ENCODE measurements around the gene PLBD1.

Gene PLBD1

DNA sequence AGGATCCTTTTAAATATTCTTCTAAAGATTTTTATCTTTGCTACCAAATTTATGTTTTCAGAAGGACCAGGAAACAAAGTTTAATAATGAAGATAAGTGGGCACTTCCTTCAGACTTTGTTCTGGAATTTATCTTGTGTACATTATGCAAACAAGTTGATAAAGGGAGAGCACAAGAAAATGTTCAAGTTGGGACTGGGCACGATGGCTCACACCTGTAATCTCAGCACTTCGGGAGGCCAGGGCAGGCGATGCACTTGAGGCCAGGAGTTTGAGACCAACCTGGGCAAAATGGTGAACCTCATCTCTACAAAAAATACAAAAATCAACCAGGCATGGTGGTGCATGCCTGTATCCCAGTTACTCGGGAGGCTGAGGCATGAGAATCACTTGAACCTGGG lies 4.6 kb downstream of the PLBD1 start:
- DNase-seq: no peak

GRCh38 chr12:14562279-14562678 lies 5.4 kb downstream of the PLBD1 start:
- DNase-seq: no peak

DNA sequence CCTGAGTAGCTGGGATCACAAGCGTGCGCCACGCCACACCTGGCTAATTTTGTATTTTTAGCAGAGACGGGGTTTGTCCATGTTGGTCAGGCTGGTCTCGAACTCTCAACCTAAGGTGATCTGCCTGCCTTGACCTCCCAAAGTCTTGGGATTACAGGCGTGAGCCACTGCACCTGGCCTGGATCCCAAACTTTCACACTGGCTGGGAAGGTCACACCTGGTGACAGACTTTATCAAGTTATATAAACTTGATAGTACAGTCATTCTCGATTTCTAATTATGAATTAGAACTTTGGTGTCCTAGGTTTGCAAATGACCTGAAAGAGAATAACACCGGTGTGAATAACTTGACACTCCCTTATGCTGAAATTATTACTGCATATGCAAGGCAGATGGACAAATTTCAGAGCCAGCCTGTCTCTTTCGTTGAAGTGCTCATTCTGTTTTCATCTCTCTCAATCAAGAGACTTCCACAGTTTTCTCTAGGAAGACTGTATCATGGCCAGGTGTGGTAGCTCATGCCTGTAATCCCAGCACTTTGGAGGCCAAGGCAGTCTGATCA lies 5.9 kb downstream of the PLBD1 start:
- no peak for DNase-seq

DNA sequence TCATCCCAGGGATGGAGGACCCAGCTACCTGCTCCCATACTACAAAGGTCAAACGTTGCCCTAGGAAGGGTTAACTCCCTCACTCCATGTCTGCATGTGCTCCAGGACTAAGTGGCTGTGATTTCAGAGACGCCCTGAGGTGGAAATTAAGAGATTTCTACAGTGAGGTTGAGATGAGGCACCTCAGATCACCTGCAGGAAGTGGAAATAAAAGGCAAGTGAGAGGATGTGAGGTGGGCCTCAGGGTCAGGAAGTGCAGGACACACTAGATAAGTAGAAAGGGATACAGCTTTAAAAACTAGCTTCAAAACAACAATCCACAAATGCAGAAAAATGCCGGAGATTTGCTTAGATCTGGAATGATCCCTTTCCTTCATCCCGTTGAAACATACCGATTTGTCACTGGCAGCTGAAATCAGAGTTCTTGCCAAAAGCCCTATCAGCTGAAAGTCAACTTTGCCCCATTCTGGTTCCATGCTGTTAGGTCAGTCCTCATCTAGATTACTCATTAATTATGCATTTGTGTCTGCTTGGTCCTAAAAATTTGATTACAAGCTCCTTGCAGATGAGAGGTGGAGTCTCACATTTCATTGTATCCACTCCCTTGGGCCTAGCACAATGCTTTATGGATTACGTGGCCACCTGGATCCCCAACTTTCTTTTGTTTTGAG lies 6.6 kb downstream of the PLBD1 start:
- DNase-seq: no peak

DNA sequence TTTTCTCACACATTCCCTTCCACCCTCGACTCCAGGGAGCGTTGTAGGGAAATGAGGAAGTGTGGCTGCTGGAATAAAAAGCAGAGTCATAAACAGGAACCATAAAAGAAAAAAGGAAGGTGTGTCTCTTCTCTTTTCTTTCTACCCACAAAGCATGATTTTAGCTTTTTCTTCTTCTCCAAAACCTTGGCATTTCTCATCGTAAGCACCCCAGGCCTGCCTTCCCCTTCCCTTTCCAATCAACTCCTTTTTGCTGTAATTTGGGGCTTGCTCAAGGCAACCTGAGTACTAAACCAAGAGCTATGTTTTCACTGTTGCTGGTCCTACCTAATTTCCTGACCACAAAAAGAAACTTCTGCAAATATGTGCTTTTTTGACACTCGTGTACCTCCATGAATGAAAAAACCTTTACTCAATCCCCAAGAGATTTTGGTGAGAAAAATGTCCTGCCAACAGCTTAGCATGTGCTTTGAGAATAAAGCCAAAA lies 9.2 kb downstream of the PLBD1 start:
- no peak for DNase-seq

DNA sequence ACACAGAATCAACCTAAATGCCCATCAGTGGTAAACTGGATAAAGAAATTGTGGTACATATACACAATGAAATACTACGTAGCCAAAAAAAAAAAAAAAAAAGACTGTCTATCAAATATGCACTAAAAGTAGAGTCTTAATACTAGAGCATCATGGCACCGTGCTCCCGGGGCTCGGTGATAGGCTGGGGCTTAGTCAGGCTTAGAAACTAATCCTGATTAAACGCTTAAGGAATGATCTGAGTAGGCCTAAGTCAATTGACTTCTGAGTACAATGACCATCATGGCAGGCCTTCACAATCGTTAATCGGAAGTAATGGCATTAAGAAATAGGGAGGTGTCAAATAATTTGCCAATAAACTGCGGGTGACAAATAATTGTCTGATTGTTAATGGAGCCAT lies 9.7 kb downstream of the PLBD1 start:
- DNase-seq: no peak

- DNase-seq: peak in 1 of 2 donors; percentile 29
Measured at GRCh38 chr12:14554281-14555007, 13.2 kb downstream of the PLBD1 start.

- no peak for DNase-seq
Measured at GRCh38 chr12:14548609-14549008, 19.1 kb downstream of the PLBD1 start.

- DNase-seq: no peak
Measured at GRCh38 chr12:14547571-14547970, 20.1 kb downstream of the PLBD1 start.

- no peak for DNase-seq
Measured at GRCh38 chr12:14545144-14546124, 22.2 kb downstream of the PLBD1 start.

DNA sequence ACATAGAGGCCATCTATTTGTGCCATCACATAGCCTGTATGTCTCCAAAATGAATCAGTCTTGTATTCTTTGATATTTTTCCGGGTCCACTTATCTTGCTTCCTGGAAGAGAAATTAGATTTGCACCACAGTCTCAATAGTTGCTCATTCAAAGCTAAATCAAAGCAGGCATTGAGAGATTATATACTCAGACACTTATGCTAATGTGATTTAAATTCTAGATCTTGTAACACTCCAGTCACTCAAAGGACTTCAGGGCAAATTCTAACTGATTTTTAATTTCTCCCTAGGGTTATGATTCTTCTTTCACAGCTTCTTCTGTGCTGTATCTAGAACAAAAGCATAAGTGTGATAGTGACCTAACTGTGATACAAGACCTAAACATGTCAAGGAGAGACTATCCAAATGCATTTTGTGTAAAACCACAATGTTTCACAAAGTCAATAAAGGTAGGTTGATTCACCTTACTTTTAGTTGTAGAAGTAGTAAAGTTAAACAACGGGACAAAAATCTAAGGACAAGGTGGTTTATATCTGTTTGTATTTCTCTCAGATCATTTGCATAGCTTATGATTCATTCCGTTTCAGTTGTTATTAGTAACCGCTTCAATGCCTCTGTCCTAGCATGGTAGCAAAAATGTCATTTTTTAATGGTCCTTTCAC lies 26.8 kb downstream of the PLBD1 start:
- no peak for DNase-seq

GRCh38 chr12:14537088-14537487 lies 30.6 kb downstream of the PLBD1 start:
- DNase-seq: no peak

- DNase-seq: no peak
Measured at GRCh38 chr12:14532152-14532551, 35.5 kb downstream of the PLBD1 start.

DNA sequence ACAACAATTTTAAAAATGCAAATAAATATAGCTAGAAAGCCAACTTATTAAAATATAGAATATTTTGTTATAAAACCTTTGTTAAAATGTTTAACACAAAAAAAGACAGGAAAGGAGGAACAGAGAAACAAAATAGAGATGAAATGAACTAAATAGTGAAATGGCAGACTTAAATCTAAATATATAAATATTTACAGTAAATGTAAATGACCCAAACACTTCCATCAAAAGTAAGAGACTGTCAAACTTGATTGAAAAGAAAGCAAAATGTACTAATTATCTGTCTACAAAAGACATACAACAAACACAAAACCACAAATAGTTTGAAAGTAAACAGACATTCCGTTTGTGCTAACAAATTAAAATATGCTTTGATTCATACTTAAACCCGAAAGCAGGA lies 41.7 kb downstream of the PLBD1 start:
- no peak for DNase-seq

DNA sequence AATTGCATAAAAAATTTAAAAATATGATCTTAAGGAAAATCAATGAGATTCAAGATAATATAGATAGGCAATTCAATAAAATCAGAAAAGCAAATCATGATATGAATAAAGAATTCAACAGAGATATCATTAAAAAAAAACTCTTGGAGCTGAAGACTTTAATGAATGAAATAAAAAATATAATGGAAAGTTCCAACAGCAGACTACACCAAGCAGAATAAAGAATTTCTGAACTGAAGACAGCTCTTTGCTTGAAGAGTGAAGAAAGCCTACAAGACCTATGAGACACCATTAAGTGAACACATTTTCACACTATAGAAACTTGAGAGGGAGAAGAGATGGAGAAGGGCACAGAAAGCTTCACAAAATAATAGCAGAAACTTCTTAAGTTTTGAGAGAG lies 45.9 kb downstream of the PLBD1 start:
- DNase-seq: no peak

DNA sequence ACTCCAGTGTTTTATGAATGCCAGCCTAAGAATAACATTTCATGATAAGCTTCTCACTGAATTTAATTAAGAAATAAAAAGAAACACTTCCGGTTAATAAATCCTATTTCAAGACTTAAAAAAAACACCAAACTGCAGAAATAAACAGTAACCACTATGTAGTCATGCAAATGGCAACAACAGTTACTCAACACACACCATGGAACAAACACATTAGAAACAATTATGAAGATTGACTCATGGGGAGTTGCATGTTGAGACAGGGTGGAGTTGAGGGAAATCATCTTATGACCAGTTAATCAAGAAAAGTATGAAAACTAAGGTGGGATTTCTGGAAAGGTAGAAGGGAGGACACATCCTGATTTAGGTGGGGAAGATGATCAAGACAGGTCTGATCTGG lies 52.7 kb downstream of the PLBD1 start:
- no peak for DNase-seq

DNA sequence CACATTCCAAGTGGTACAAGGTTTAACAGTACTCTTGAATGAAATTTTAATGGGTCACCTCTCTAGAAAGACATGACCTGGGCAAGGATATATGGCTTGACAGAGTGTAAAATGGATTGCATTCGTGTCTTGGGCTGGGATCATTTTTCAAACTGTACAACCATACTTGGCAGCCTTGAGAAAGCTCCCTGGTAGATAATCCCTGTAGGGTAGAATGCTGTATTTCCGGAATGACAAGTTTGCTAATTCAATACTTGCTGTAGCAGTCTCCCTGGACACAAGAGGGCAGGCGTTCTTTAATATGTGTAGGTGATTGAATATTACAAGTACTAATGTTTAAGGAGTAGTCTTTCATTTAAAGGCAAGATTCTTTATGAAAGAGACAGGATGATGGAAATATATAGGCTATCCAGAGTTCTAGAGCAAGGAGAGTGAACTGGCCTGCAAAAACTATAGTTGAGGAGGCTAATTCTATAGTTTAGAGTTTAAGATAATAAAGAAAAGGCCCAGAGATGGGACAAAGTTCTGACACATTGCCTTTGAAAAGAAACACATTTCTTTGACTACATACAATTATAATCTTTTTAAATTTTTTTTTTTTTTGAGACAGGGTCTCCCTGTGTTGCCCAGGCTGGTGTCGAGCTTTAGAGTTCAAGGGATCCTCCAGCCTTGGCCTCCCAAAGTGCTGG lies 53.4 kb downstream of the PLBD1 start:
- peak in 1 of 2 donors; percentile 14 for DNase-seq

- no peak for DNase-seq
Measured at GRCh38 chr12:14510574-14510973, 57.1 kb downstream of the PLBD1 start.

- DNase-seq: no peak
Measured at GRCh38 chr12:14505626-14506596, 61.8 kb downstream of the PLBD1 start.

GRCh38 chr12:14495326-14495725 lies 72.4 kb downstream of the PLBD1 start:
- no peak for DNase-seq

- no peak for DNase-seq
Measured at GRCh38 chr12:14482886-14483285, 84.8 kb downstream of the PLBD1 start.

Data from CD4-positive, alpha-beta T cell treated with Interferon alpha-2 for 1 hour (primary cell).